NCI-H146 (cell line): ENCODE results near the gene HELZ.
"Not testable (repeated sequence)": the region's sequence is repeated elsewhere in the genome, so short reads cannot be mapped to it uniquely, and the experiment has no call there.

Source experiments
- DNase-seq: peaks from one replicate; lab custom pipeline; 2025; lab: John Stamatoyannopoulos, UW

Gene HELZ

GRCh38 chr17:67245073-67245693, at the start of gene HELZ:
Gene HELZ, minus strand, starts transcription at chr17:67245196. Its CDS starts 26,392 bp downstream, at chr17:67218804.
- DNase-seq = peak; percentile 87

GRCh38 chr17:67293251-67294203, 48.5 kb upstream of the HELZ start:
- DNase-seq = peak; percentile 17

GRCh38 chr17:67290711-67291291, 45.8 kb upstream of the HELZ start:
- DNase-seq = no peak

GRCh38 chr17:67290244-67290643, 45.2 kb upstream of the HELZ start:
- no peak for DNase-seq

GRCh38 chr17:67289181-67289876, 44.3 kb upstream of the HELZ start:
- DNase-seq = no peak

- not testable (repeated sequence) for DNase-seq
Measured at GRCh38 chr17:67286826-67287225, 41.8 kb upstream of the HELZ start.

- DNase-seq = no peak
Measured at GRCh38 chr17:67285360-67285759, 40.4 kb upstream of the HELZ start.

- DNase-seq = no peak
Measured at GRCh38 chr17:67283731-67284516, 38.9 kb upstream of the HELZ start.

GRCh38 chr17:67281743-67282142, 36.7 kb upstream of the HELZ start:
- no peak for DNase-seq

GRCh38 chr17:67281053-67281452, 36.1 kb upstream of the HELZ start:
- DNase-seq = no peak

GRCh38 chr17:67280279-67280678, 35.3 kb upstream of the HELZ start:
- peak; percentile 2 for DNase-seq

GRCh38 chr17:67279115-67279514, 34.1 kb upstream of the HELZ start:
- no peak for DNase-seq

- no peak for DNase-seq
Measured at GRCh38 chr17:67278363-67278762, 33.4 kb upstream of the HELZ start.

- peak; percentile 31 for DNase-seq
Measured at GRCh38 chr17:67276075-67276474, 31.1 kb upstream of the HELZ start.

GRCh38 chr17:67274466-67274865, 29.5 kb upstream of the HELZ start:
- DNase-seq = no peak

GRCh38 chr17:67273900-67274299, 28.9 kb upstream of the HELZ start:
- DNase-seq = no peak

GRCh38 chr17:67272312-67273047, 27.5 kb upstream of the HELZ start:
- no peak for DNase-seq

GRCh38 chr17:67271187-67271586, 26.2 kb upstream of the HELZ start:
- DNase-seq = not testable (repeated sequence)

- DNase-seq = no peak
Measured at GRCh38 chr17:67270416-67270815, 25.4 kb upstream of the HELZ start.

- DNase-seq = no peak
Measured at GRCh38 chr17:67266496-67266895, 21.5 kb upstream of the HELZ start.
